K562 (cell line): Measurements from ENCODE around the gene SMAD5. TPM values are rescaled to one million over a fixed set of nuclear protein-coding genes. Genes with fewer than 3 reads are reported as not detected.

Source experiments
- ATF7 ChIP-seq: fragments of 450-650 bp; IDR thresholded peaks from 2 replicates; pipeline ENCODE4 v1.7.1; 2014; ENCODE audit warnings: mild to moderate bottlenecking, moderate library complexity
- BHLHE40 ChIP-seq: IDR thresholded peaks from 2 replicates; pipeline ENCODE4 v1.6.1; 2011; ENCODE audit warnings: low read length, improper control_type of control experiment
- DPF2 ChIP-seq: fragments of 450-650 bp; IDR thresholded peaks from 2 replicates; pipeline ENCODE4 v1.6.1; 2016
- EGR1 ChIP-seq: fragments of 450-650 bp; conservative IDR thresholded peaks from 2 replicates; pipeline ENCODE4 v1.6.1; 2017; ENCODE audit warnings: mild to moderate bottlenecking
- EP400 ChIP-seq: fragments of 450-650 bp; IDR thresholded peaks from 2 replicates; pipeline ENCODE4 v1.6.1; 2017; ENCODE audit warnings: antibody characterized with exemption, mild to moderate bottlenecking, moderate library complexity
- ETV6 ChIP-seq, 3 experiments: fragments of 150-350 bp in 1 of 3; sonication (generic) in 1 of 3; formaldehyde crosslinking in 1 of 3; IDR thresholded peaks; 2 replicates each; pipeline versions ENCODE4 v1.6.1 to v1.8.0; 2014 to 2022; ENCODE audit warnings: borderline replicate concordance in 2 of 3, low read depth in 2 of 3, antibody characterized with exemption in 1 of 3, low read length in 1 of 3, mild to moderate bottlenecking in 1 of 3, missing genetic modification reagents in 1 of 3
- HDAC2 ChIP-seq: fragments of 450-650 bp; IDR thresholded peaks from 2 replicates; pipeline ENCODE4 v1.6.1; 2016; ENCODE audit warnings: mild to moderate bottlenecking
- HDAC6 ChIP-seq: IDR thresholded peaks from 2 replicates; pipeline ENCODE4 v1.6.1; 2012; ENCODE audit warnings: low read depth, mild to moderate bottlenecking, control low read depth, inconsistent platforms, low read length, moderate library complexity
- KLF13 ChIP-seq: fragments of 450-650 bp; IDR thresholded peaks from 2 replicates; pipeline ENCODE4 v1.6.1; 2016; ENCODE audit warnings: missing genetic modification characterization, low read depth, mild to moderate bottlenecking, missing compliant biosample characterization, moderate library complexity, borderline replicate concordance
- LEF1 ChIP-seq: fragments of 450-650 bp; IDR thresholded peaks from 2 replicates; pipeline ENCODE4 v1.6.1; 2016; ENCODE audit warnings: mild to moderate bottlenecking
- MEF2D ChIP-seq: conservative IDR thresholded peaks from 2 replicates; pipeline ENCODE4 v1.6.1; 2016; ENCODE audit warnings: low read depth, missing genetic modification characterization, missing compliant biosample characterization
- MEIS2 ChIP-seq: fragments of 450-650 bp; IDR thresholded peaks from 2 replicates; pipeline ENCODE4 v1.6.1; 2014; ENCODE audit warnings: mild to moderate bottlenecking; ENCODE audit not compliant: partially characterized antibody
- MNT ChIP-seq, 2 experiments: fragments of 450-650 bp; conservative IDR thresholded peaks; 2 replicates each; pipeline ENCODE4 v1.6.1; 2017; ENCODE audit warnings: mild to moderate bottlenecking in 2 of 2, moderate library complexity in 2 of 2
- NFIX ChIP-seq: fragments of 250-450 bp; sonication (Bioruptor Pico); IDR thresholded peaks from 2 replicates; pipeline ENCODE4 v1.4.0; 2020; ENCODE audit warnings: low read depth, mild to moderate bottlenecking, moderate library complexity
- SMAD4 ChIP-seq: fragments of 250-450 bp; sonication (Bioruptor Pico); conservative IDR thresholded peaks from 2 replicates; pipeline ENCODE4 v1.8.0; 2021; ENCODE audit warnings: inconsistent platforms, mild to moderate bottlenecking, moderate library complexity
- SOX6 ChIP-seq: fragments of 450-650 bp; IDR thresholded peaks from 2 replicates; pipeline ENCODE4 v1.6.1; 2014; ENCODE audit warnings: mild to moderate bottlenecking
- TAF15 ChIP-seq: fragments of 200-400 bp; formaldehyde crosslinking; IDR thresholded peaks from 2 replicates; pipeline ENCODE4 v1.6.1; 2017; ENCODE audit warnings: mild to moderate bottlenecking, low read depth, low read length, moderate library complexity
- TCF3 ChIP-seq: sonication (generic); formaldehyde crosslinking; IDR thresholded peaks from 2 replicates; pipeline ENCODE4 v1.4.0; 2020; ENCODE audit warnings: mild to moderate bottlenecking, missing genetic modification reagents
- USF1 ChIP-seq: sonication (generic); formaldehyde crosslinking; IDR thresholded peaks from 2 replicates; pipeline ENCODE4 v1.9.0; 2022; ENCODE audit warnings: mild to moderate bottlenecking, missing genetic modification reagents
- ZKSCAN8 ChIP-seq: fragments of 200-800 bp; sonication (Bioruptor generic); IDR thresholded peaks from 2 replicates; pipeline ENCODE4 v1.6.1; 2016; ENCODE audit warnings: missing genetic modification characterization, missing compliant biosample characterization
- ZNF143 ChIP-seq: sonication (generic); formaldehyde crosslinking; IDR thresholded peaks from 2 replicates; pipeline ENCODE4 v1.9.0; 2022; ENCODE audit warnings: mild to moderate bottlenecking, missing genetic modification reagents
- polyA plus RNA-seq, 8 experiments: library from polyadenylated mRNA; depleted of rRNA in 4 of 8; stranded (reverse) in 5 of 8; unstranded in 3 of 8; fragments of >200 nt; fragmentation: Nextera tagmentation in 2 of 8; fragmentation: Illumina TruSeq in 1 of 8; extraction: Ambion mirVana in 2 of 8; extraction: Trizol in 1 of 8; gene quantifications; 2 replicates each; pipeline versions ENCODE4 v1.2.1 to v1.2.3, GENCODE V29; 2011 to 2014; ENCODE audit warnings: inconsistent platforms in 1 of 8, missing spikeins in 1 of 8
- total RNA-seq, 7 experiments: library from RNA; depleted of rRNA in 6 of 7; stranded (reverse); fragments of >200 nt in 6 of 7; fragmentation: Illumina TruSeq in 2 of 7; extraction: Trizol in 2 of 7; gene quantifications; 2 replicates each; pipeline versions ENCODE4 v1.2.1 to v1.2.3, GENCODE V29; 2011 to 2021; ENCODE audit warnings: low replicate concordance in 1 of 7
- TF ChIP-seq, protein P1 (sequence below): sonication (generic); formaldehyde crosslinking; IDR thresholded peaks from 2 replicates; pipeline ENCODE4 v1.8.1; 2022; ENCODE audit warnings: missing genetic modification reagents
- TF ChIP-seq, protein P2 (sequence below), 2 experiments: fragments of 250-450 bp in 1 of 2; fragments of 450-650 bp in 1 of 2; sonication (Bioruptor Pico) in 1 of 2; IDR thresholded peaks; 2 replicates each; pipeline versions ENCODE4 v1.6.1 to v1.8.0; 2016 to 2021; ENCODE audit warnings: mild to moderate bottlenecking in 2 of 2, moderate library complexity in 2 of 2, missing compliant biosample characterization in 1 of 2, missing genetic modification characterization in 1 of 2

Gene SMAD5
- total and polyA plus RNA-seq, 9 of the 15 experiments (the other 6 are each of a cell fraction or from before 2014, with no cell fraction given): 12.4 to 53.9 (median 20.3) TPM

- TF ChIP-seq KLF13 (tag): peak; percentile 28; the same call in 1 of the 2 replicates
- TF ChIP-seq ATF7: peak; percentile 43; the same call in 1 of the 2 replicates
- no peak for TF ChIP-seq ZNF143 (CRISPR knock-in tag)
- TF ChIP-seq HDAC2: 0 out of 2 replicates have a peak, but pooled peaks have one; percentile 38
- TF ChIP-seq, protein P1, sequence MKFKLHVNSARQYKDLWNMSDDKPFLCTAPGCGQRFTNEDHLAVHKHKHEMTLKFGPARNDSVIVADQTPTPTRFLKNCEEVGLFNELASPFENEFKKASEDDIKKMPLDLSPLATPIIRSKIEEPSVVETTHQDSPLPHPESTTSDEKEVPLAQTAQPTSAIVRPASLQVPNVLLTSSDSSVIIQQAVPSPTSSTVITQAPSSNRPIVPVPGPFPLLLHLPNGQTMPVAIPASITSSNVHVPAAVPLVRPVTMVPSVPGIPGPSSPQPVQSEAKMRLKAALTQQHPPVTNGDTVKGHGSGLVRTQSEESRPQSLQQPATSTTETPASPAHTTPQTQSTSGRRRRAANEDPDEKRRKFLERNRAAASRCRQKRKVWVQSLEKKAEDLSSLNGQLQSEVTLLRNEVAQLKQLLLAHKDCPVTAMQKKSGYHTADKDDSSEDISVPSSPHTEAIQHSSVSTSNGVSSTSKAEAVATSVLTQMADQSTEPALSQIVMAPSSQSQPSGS: no peak
- peak; percentile 83 for TF ChIP-seq BHLHE40
- TF ChIP-seq DPF2: peak; percentile 23; the same call in 1 of the 2 replicates
- peak; percentile 28; the same call in 1 of the 2 replicates for TF ChIP-seq ZKSCAN8 (CRISPR knock-in tag)
- TF ChIP-seq TCF3 (CRISPR knock-in tag): 0 out of 2 replicates have a peak, but pooled peaks have one; percentile 11
- 0 out of 2 replicates have a peak, but pooled peaks have one; percentile 49 for TF ChIP-seq LEF1
- TF ChIP-seq, protein P2, sequence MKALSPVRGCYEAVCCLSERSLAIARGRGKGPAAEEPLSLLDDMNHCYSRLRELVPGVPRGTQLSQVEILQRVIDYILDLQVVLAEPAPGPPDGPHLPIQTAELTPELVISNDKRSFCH (CRISPR knock-in tag; IDR thresholded peaks at IDR 0.05): no peak
- TF ChIP-seq, protein P2 (tag; IDR thresholded peaks at IDR 0.05): 0 out of 2 replicates have a peak, but pooled peaks have one; percentile 62
- TF ChIP-seq MNT (conservative IDR thresholded peaks at IDR 0.05): peak; percentile 41 to 71; a peak in 3 of 4 replicates
- no peak for TF ChIP-seq NFIX (CRISPR knock-in tag)
- no peak for TF ChIP-seq ETV6 (IDR thresholded peaks at IDR 0.05; ENCODE audit: borderline replicate concordance in 1 of 2, low read depth in 2 of 2, low read length in 1 of 2)
- TF ChIP-seq ETV6 (CRISPR knock-in tag; IDR thresholded peaks at IDR 0.05; ENCODE audit: borderline replicate concordance): no peak
- peak; percentile 39 for TF ChIP-seq MEIS2
- TF ChIP-seq MEF2D (tag): peak; percentile 89
- TF ChIP-seq HDAC6: no peak
- TF ChIP-seq SOX6: peak; percentile 91
- TF ChIP-seq EGR1: peak; percentile 92
- peak; percentile 60 for TF ChIP-seq USF1
- TF ChIP-seq SMAD4: 0 out of 2 replicates have a peak, but pooled peaks have one; percentile 30
- TF ChIP-seq EP400: 0 out of 2 replicates have a peak, but pooled peaks have one; percentile 22
- no peak for TF ChIP-seq TAF15
These were observed 44.4 kb upstream of the SMAD5 start (continued) for GRCh38 chr5:136087961-136088871.
